ENCODE data around the gene DESI2. TPM values are rescaled to one million over a fixed set of nuclear protein-coding genes. Genes with fewer than 3 reads are reported as not detected.

DESI2 gene
- total RNA-seq, 1 experiment from 2014 or later, result 53.9 TPM

DNA sequence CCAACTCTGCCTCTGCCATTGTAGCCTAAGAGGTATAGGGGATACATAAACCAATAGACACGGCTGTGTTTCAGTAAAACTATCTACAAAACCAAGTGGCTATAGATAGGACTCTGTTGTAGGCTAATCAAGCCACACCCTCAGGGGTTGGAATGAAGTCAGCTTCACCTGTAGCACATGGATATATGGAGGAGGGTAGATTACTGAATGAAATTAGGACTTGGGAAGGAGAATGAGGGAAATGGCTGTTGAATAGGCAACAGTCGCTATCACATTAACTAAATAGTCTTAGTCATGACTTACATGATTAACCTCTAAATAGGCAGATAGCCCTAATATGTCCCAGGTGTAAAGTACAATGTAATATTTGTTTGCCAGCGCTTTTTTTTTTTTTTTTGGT, 49.7 kb downstream of the DESI2 start:
- CTCF ChIA-PET, result no interaction called here
- DNase-seq (ENCODE audit: low read depth, low spot score) (no peak), ATAC-seq (no peak)
- Histone ChIP-seq H3K4me1 (ENCODE audit: control insufficient read depth, insufficient read depth, low read length) (no peaks in the 10 kb centered on the region), H3K27ac (ENCODE audit: low read length) (no peak overlapping the region), H3K36me3 (ENCODE audit: control insufficient read depth, insufficient read depth, low read length) (peaks cover 7% of the 10 kb centered on the region), H3K4me3 (ENCODE audit: low read depth in 2 of 2, low read length in 2 of 2) (no peak overlapping the region), H3K9me3 (ENCODE audit: control insufficient read depth, insufficient read depth, low read depth, low read length) (no peaks in the 10 kb centered on the region), H3K27me3 (ENCODE audit: control insufficient read depth, insufficient read depth, low read length) (no peaks in the 10 kb centered on the region)
- no peak for TF ChIP-seq TCF7L2 (IDR thresholded peaks at IDR 0.05; ENCODE audit: low read depth, low read length)
- TF ChIP-seq, protein P1, sequence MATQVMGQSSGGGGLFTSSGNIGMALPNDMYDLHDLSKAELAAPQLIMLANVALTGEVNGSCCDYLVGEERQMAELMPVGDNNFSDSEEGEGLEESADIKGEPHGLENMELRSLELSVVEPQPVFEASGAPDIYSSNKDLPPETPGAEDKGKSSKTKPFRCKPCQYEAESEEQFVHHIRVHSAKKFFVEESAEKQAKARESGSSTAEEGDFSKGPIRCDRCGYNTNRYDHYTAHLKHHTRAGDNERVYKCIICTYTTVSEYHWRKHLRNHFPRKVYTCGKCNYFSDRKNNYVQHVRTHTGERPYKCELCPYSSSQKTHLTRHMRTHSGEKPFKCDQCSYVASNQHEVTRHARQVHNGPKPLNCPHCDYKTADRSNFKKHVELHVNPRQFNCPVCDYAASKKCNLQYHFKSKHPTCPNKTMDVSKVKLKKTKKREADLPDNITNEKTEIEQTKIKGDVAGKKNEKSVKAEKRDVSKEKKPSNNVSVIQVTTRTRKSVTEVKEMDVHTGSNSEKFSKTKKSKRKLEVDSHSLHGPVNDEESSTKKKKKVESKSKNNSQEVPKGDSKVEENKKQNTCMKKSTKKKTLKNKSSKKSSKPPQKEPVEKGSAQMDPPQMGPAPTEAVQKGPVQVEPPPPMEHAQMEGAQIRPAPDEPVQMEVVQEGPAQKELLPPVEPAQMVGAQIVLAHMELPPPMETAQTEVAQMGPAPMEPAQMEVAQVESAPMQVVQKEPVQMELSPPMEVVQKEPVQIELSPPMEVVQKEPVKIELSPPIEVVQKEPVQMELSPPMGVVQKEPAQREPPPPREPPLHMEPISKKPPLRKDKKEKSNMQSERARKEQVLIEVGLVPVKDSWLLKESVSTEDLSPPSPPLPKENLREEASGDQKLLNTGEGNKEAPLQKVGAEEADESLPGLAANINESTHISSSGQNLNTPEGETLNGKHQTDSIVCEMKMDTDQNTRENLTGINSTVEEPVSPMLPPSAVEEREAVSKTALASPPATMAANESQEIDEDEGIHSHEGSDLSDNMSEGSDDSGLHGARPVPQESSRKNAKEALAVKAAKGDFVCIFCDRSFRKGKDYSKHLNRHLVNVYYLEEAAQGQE (IDR thresholded peaks at IDR 0.05; ENCODE audit: insufficient read depth in 1 of 2, low read depth in 2 of 2, low read length in 1 of 2), result no peak
- TF ChIP-seq, protein P2, sequence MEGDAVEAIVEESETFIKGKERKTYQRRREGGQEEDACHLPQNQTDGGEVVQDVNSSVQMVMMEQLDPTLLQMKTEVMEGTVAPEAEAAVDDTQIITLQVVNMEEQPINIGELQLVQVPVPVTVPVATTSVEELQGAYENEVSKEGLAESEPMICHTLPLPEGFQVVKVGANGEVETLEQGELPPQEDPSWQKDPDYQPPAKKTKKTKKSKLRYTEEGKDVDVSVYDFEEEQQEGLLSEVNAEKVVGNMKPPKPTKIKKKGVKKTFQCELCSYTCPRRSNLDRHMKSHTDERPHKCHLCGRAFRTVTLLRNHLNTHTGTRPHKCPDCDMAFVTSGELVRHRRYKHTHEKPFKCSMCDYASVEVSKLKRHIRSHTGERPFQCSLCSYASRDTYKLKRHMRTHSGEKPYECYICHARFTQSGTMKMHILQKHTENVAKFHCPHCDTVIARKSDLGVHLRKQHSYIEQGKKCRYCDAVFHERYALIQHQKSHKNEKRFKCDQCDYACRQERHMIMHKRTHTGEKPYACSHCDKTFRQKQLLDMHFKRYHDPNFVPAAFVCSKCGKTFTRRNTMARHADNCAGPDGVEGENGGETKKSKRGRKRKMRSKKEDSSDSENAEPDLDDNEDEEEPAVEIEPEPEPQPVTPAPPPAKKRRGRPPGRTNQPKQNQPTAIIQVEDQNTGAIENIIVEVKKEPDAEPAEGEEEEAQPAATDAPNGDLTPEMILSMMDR (IDR thresholded peaks at IDR 0.05), result no peak
- no peak for TF ChIP-seq SIN3A (IDR thresholded peaks at IDR 0.05; ENCODE audit: borderline replicate concordance, insufficient read depth, low read depth, low read length)
- TF ChIP-seq POLR2AphosphoS5 (IDR thresholded peaks at IDR 0.05; ENCODE audit: low read depth, low read length), result no peak
- in situ Hi-C loops (cut with HindIII; ENCODE audit: low pct_unique_long_range_greater_than_20kb, low sequenced_read_pairs), result no loop called here
- BruUV-seq (replicated peaks), result no TSS peak
- POLR2A ChIA-PET, result no interaction called here
- intact Hi-C loops (cut with micrococcal nuclease; ENCODE audit: unreplicated experiment), result no loop called here

DNA sequence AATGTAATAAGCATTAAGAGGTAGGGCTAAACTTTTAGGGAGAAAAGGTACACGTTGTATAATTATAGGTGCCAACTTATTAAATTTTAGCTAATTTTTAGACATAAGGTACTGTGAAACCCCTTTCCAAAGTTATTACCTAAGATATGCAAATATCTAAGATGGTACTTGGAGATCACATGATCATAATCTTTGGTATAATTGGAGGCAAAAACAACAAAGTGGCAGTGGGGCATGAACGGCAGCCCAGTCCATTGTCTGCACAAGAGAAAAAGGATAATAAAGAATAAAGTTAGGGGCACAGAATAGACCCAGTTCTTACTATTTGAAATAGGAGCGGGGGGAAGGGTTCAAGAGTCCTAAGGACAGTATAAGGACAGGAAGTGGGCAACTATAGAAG, 51.2 kb downstream of the DESI2 start:
- ChIA-PET POLR2A (no interaction called here), CTCF (no interaction called here)
- peaks cover 7% of the 10 kb centered on the region for H3K36me3 ChIP-seq (ENCODE audit: control insufficient read depth, insufficient read depth, low read length)
- no TSS peak for BruUV-seq (replicated peaks)
- intact Hi-C loops (cut with micrococcal nuclease; ENCODE audit: unreplicated experiment), result no loop called here
- no peak overlapping the region for H3K4me3 ChIP-seq (ENCODE audit: low read depth in 2 of 2, low read length in 2 of 2)
- TF ChIP-seq POLR2AphosphoS5 (IDR thresholded peaks at IDR 0.05; ENCODE audit: low read depth, low read length) (no peak), SIN3A (IDR thresholded peaks at IDR 0.05; ENCODE audit: borderline replicate concordance, insufficient read depth, low read depth, low read length) (no peak), TCF7L2 (IDR thresholded peaks at IDR 0.05; ENCODE audit: low read depth, low read length) (no peak)
- TF ChIP-seq, protein P2 (IDR thresholded peaks at IDR 0.05), result no peak
- TF ChIP-seq, protein P1 (IDR thresholded peaks at IDR 0.05; ENCODE audit: insufficient read depth in 1 of 2, low read depth in 2 of 2, low read length in 1 of 2), result no peak
- H3K27ac ChIP-seq (ENCODE audit: low read length), result no peak overlapping the region
- in situ Hi-C loops (cut with HindIII; ENCODE audit: low pct_unique_long_range_greater_than_20kb, low sequenced_read_pairs), result no loop called here
- no peaks in the 10 kb centered on the region for H3K27me3 ChIP-seq (ENCODE audit: control insufficient read depth, insufficient read depth, low read length)
- ATAC-seq (no peak), DNase-seq (ENCODE audit: low read depth, low spot score) (no peak)
- H3K4me1 ChIP-seq (ENCODE audit: control insufficient read depth, insufficient read depth, low read length), result no peaks in the 10 kb centered on the region
- H3K9me3 ChIP-seq (ENCODE audit: control insufficient read depth, insufficient read depth, low read depth, low read length), result no peaks in the 10 kb centered on the region

All from Panc1 (cell line).